AG09309 (cell line): ENCODE results near the gene CNN3.

ENCODE experiments used
- DNase-seq: peaks from one replicate; pipeline ENCODE4 v3.0.0-alpha.2; 2010; ENCODE audit warnings: low read depth
- H3K4me3 ChIP-seq: 2 replicates; pipeline ENCODE4 v1.5.1; 2011; ENCODE audit warnings: mild to moderate bottlenecking, low read depth, low read length, moderate library complexity; ENCODE audit not compliant: control insufficient read depth
- CTCF ChIP-seq: IDR thresholded peaks from 2 replicates; pipeline ENCODE4 v1.5.1; 2011; ENCODE audit warnings: mild to moderate bottlenecking, low read depth, low read length, inconsistent platforms; ENCODE audit not compliant: insufficient read depth, control insufficient read depth; ENCODE audit errors: missing control alignments

Gene CNN3

DNA sequence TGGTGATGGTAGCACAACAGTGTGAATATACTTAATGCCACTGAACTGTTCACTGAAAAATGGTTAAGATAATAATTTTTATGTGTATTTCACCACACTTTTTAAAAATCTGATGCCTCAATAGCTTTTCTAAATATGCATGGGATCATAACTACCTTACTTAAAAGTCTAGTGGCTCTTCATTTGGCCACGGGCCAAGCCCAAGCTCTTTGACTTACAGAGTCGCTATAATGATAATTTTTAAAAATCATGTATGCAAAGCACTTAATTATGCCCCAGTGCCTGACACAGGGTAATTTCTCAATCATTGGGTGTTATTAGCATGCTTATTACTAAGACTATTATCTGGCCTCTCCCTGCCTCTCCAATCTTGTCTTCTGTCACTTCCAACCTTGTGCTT is 7.6 kb upstream of the CNN3 start:
- DNase-seq = no peak
- TF ChIP-seq CTCF = no peak
- H3K4me3 ChIP-seq = no peak overlapping the region

DNA sequence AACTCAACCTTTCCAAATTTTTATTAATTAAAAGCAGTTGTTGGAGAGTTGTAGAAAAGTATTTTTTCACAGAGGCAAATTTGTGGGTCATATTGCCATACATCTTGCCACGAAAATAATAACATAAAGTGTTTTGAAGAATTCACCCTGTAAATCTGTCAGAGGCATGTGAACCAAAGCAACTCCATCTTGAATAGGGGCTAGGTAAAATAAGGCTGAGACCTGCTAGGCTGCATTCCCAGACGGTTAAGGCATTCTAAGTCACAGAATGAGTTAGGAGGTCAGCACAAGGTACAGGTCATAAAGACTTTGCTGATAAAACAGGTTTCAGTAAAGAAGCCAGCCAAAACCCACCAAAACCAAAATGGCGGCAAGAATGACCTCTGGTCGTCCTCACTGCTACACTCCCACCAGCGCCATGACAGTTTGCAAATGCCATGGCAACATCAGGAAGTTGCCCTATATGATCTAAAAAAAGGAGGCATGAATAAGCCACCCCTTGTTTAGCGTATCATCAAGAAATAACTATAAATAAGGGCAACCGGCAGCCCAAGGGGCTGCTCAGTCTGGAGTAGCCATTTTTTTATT is 4.4 kb upstream of the CNN3 start:
- no peak for DNase-seq
- no peak for TF ChIP-seq CTCF
- no peak overlapping the region for H3K4me3 ChIP-seq

DNA sequence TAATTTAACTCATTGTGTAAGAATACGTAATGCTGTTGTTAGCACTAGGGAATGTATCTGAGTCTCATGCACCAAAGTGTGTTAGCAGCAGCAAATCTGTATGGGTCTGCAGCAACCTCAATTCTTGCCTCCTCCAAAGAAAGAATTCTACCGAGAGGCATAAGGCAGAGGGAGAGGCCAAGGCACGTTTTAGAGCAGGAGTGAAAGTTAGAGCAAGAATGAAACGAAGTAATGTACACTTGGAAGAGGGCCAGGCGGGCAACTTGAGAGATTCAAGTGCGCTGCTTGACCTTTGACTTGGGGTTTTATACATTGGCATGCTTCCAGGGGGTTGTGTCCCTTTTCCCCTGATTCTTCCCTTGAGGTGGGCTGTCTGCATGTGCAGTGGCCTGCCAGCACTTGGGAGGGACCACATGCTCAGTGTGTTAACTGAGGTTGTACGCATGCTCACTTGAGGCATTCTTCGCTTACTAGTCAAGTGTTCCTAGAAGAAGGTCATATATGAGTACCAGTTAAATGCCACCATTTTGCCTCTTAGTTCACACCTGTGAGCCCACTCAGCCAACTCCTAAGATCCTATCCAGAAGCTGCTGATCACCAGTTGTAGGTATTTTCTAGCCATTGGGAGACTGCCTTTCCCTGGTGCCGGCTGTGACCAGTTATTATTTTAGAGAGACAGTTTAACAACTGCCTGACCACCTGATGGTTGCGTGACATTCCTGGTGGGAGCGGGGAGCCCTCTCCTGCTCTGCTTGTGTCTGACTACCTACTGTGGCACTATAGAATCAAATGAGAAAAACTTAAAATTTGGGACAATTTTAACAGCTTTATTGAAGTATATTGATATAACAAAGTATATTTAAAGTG is 2.7 kb upstream of the CNN3 start:
- TF ChIP-seq CTCF = no peak
- H3K4me3 ChIP-seq = no peak overlapping the region
- DNase-seq = no peak

GRCh38 chr1:94928293-94928939 is 1.5 kb upstream of the CNN3 start:
- no peak for DNase-seq

GRCh38 chr1:94927405-94928175 is 680 bp upstream of the CNN3 start:
- TF ChIP-seq CTCF = no peak
- H3K4me3 ChIP-seq = peak overlapping the region; percentile 41
- DNase-seq = no peak

More at GRCh38 chr1:94928293-94928939, 1.5 kb upstream of the CNN3 start:
- no peak overlapping the region; the same call in 1 of the 2 replicates for H3K4me3 ChIP-seq
- no peak for TF ChIP-seq CTCF
